Measurements from ENCODE around the gene SIRT6.
"Not testable (repeated sequence)": the region's sequence is repeated elsewhere in the genome, so short reads cannot be mapped to it uniquely, and the experiment has no call there.

SIRT6 gene

DNA sequence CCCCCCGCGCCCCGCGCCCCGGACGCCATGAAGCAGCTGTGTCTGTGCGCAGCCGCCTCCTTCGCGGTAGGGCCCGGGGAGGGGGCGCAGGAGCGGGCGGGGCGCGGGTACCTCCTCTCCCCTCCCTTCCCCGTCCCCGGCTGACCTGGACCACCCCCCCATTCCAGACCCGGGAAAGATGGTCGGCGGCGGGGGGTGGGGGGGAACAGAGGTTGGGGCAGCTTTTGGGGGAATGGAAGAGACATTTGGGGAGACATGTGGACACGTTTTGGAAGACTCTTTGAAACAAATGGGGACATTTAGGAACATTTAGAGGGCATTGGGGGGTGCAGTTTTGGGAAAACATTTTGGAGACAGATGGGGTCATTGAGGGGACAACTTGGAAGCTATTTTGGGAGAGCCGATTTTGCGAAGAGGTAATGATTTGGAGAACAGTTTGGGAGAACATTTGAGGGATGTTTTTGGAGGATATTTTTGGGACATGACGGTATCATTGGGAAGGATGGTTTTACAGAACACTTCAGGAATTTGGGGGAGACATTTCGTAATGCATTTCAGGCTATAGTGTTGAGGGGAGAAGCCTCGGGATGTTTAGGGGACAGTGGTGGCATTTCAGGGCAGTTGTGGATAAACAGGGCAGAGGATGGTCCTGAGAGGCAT, 16.2 kb upstream of the SIRT6 start:
- DNase-seq, result no peak

DNA sequence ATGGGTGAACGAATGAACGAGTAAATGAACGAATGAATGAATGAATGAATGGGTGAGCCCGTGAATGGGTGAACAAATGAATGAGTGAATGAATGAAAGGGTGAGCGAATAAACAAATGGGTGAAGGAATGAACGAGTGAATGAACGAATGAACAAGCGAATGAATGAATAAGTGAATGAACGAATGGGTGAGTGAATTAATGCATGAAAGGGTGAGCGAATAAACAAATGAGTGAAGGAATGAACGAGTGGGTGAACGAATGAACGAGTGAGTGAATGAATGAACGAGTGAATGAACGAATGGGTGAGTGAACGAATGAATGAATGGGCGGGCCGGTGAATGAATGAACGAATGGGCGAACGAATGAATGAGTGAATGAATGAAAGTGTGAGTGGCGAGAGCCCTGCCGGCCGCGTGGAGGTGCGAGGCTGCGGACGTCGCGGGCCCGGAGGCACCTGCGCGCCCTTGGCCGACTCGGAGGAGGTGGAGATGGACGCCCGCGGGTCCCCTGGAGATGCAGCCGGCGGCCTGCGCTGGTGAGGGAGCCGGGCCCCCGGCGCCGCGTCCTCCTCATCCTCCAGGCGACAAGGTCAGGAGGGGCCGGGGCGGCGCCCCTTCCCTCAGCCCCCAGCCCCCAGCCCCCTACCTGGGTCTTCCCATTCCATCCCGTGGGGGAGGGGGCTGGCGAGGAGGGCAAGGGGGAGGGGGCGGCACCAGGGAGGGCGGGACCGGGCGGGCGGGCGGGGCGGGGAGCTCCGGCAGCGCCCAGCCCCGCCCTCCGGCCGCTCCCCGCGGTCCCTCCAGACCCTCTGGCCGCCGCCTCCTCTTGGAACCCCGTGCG, 15.5 kb upstream of the SIRT6 start:
- DNase-seq, result no peak

DNA sequence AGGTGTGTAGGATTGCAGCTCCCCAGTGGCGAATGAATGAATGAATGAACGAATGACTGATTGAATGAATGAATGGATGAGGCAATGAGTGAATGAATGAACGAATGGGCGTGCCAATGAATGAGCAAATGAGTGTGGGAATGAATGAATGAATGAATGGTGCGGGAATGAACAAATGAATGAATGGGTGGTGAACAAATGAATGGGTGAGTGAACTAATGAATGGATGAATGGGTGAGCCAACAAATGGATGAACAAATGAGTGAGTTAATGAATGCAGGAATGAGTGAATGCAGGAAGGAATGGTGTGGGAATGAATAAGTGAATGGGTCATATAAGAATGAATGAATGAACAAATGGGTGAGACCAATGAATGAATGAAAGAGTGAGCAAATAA, 14.9 kb upstream of the SIRT6 start:
- no peak for DNase-seq

DNA sequence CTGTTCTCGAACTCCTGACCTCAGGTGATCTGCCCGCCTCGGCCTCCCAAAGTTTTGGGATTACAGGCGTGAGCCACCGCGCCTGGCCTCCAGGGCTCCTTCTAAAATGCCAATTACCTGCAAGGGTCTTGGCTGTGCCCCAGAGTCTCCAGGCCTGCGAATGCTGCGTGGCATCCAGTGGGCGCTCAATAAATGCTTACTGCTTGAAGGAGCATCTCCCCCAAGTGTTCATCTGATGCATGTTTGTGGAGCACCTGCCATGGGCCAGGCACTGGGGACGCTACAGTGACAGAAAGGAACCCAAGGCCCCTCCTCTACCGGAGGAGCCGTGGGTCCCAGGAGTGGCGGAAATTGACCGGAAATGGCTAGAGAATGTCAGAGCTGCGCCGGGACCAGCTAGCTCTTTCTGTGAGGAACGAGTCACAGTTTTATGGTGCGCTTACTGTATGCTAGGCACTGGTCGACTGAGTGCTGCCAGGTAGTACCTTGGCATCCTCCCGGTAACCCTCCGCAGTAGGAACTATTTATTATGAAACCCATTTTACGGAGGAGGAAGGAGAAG, 14.3 kb upstream of the SIRT6 start:
- DNase-seq, result no peak

DNA sequence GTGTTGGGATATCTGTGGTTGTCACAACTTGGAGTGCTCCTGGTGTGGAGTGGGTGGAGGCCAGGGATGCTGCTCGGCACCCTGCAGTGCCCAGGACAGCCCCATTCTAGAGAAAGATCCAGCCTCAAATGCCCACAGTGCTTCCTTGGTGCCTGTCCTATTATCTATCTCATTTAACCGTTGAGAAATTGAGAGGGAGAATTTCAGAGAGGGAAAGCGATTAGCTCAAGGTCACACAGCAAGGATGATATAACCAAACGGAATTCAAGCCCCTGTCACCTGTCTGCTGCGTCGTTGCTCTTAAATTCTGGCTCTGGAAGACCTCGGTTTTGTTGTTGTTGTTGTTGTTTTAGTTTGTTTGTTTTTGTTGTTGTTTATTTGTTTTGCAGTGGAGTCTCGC, 13.6 kb upstream of the SIRT6 start:
- DNase-seq, result no peak

DNA sequence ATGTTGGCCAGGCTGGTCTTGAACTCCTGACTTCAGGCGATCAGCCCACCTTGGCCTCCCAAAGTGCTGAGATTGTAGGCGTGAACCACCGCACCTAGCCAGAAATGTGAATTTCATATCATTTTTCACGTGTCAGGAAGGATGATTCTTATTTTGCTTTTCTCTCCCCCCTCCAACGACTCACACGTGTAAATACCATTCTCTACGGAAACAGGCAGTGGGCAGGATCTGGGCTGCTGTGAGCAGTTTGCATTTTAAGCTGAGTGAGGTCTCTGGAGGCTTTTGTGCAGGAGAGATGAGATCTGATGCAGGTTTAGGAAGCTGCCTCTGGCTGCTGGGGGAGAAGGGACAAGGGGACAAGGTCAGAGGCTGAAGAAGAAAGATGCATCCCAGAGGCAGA, 12.0 kb upstream of the SIRT6 start:
- DNase-seq, result no peak

DNA sequence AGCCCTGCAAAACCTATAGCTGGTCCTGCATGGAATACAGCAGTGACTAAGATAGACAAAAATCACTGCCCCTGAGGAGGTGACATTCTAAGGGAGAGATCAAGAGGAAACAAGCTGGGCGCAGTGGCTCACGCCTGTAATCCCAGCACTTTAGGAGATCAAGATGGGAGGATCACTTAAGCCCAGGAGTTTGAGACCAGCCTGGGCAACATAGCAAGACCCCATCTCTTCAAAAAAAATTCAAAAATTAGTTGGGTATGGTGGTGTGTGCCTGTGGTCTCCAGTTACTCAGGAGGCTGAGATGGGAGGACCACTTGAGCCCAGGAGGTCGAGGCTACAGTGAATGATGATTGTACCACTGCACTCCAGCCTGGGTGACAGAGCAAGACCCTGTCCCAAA, 10.2 kb upstream of the SIRT6 start:
- DNase-seq, result not testable (repeated sequence)

DNA sequence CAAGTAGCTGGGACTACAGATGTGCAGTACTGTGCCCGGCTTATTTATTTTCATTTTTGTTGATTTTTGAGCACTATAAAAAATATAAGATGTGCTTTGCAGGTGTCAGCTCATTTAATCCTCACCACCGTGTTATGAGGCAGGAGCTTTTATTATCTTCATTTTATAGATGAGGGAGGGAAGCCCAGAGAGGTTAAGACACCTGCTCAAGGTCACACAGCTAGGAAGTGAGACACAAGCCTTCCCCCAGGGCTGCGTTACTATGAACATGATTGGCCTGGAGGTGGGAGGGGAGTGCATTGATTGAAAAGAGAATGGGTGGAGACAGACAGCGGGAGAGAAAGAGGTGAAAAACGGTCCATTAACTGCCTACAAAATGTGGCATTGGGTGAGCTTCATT, 7.3 kb upstream of the SIRT6 start:
- no peak for DNase-seq

DNA sequence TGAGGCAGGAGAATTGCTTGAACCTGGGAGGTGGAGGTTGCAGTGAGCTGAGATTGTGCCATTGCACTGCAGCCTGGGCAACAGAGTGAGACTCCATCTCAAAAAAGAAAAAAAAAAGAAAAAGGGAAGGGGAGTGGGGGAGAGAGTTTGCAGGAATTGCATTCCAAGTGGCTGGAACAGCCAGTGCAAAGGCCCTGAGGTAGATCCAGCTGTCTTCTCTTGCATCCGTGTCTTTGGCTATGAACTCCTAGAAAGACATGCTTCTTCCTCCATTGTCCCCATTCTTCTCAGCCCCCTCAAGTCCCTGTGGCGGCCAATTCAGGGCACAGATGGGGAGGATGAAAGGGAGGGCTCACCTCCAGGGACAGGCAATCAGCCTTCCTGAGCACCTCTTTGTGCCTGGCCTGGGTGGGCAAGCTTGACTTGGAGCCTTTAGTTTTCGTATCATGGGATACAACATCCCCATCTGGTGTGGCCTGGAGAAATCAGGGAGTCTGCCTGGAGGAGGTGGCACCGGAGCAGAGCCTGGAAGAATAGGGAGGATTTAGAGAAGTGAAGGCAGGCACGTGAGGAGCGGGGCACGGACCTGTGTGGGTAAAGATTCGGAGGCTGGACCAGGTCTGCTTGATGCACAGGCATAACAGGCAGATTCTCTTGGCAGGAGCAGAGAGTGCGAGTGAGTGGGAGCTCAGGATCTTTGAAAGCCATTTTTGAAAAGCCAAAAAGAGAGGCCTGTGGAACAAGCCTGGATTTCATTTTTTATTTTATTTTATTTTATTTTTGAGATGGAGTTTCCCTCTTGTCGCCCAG, 5.2 kb upstream of the SIRT6 start:
- DNase-seq, result no peak

DNA sequence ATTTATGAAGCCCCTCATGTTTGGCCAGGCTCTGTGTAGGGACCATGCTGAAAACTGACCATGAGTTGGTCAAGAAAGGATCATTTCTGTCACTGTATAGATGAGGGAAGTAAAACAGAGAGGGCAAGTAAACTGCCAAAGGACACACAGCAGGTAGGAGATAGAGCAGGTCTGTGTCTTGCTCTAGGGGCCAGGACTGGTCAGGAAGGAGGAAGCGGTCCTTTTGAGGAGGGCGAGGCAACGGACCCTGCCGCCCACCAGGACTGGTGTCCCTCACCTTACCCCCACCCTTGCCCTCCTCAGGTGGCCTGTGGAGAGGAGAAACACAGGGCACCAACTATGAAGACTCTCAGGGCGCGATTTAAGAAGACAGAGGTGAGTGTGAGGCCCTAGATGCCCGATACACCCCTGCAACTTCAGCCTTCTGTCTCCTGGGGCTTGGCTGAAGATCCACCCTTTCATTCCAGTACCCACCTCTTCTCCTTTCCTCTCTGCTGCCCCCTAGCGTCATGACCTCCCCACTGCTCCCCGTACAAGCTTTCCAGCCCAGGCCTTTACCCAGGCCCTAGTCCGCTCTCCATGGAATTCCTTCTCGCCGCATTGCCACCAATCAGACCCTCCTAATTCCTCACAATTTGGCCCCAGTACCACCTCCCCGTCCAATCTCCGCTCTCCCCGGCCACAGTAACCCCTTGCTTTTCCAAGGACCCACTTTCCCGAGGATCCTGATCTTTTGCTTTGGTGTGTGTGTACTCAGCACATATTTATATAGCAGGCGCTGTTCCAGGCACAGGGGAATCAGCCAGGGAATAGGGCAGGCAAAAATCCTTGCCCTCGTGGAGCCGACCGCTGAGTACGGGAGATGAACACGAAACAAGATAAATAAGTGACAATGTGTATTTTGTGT, 4.0 kb upstream of the SIRT6 start:
- peak; percentile 86 for DNase-seq

DNA sequence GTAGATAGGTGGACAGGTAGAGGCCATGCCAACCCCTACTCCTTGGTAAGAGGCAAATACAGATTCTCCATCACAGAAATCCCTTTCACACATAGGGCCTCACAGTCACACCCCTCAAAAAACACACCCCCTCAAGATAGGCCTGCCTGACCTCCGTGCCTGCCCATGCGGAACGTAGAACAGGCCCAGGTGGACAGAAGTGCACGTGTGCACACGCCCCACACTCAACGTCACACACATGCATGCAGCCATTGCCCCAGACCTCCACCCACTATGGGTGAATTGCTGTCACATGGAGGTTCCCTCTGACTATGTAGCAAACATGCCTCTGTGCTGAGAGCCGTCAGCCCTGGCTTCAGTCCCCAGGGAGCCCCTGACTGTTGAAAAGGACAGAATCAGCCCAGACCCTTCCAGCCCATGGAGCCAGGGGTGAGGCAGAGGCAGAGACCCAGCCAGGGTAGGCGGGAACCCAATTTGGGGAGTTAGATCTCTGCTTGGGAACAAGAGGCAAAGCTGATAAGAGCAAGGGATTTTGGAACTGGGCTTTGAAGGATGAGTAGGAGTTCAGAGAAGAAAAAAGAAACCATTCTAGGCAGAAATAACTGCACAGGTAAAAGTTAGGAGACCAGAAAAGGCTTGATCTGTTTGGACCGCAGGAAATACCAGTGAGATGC, 3.2 kb upstream of the SIRT6 start:
- no peak for DNase-seq

DNA sequence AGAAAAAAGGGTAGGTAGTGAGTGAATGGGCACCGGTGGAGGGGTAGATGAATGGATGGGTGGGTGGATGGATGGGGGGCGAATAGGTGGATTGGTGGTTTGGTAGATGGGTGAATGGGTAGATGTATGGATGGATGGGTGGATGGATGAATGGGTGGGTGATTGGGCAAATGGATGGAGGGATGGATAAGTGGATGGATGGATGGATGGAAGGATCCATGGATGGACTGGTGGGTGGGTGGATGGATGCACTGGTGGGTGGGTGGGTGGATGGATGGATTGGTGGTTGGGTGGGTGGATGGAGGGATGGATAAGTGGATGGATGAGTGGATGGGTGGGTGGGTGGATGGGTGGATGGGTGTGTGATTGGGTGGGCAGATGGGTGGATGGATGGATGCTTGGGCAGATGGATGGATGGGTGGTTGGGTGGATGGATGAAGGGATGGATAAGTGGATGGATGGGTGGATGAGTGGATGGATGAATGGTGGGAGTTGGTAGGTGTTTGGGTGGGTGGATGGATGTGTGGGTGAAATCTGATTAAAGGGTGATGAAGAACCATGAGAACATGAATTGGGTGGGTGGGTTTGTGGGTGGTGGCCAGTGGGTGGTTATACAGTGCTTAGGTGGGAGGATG, 2.5 kb upstream of the SIRT6 start:
- DNase-seq, result no peak

DNA sequence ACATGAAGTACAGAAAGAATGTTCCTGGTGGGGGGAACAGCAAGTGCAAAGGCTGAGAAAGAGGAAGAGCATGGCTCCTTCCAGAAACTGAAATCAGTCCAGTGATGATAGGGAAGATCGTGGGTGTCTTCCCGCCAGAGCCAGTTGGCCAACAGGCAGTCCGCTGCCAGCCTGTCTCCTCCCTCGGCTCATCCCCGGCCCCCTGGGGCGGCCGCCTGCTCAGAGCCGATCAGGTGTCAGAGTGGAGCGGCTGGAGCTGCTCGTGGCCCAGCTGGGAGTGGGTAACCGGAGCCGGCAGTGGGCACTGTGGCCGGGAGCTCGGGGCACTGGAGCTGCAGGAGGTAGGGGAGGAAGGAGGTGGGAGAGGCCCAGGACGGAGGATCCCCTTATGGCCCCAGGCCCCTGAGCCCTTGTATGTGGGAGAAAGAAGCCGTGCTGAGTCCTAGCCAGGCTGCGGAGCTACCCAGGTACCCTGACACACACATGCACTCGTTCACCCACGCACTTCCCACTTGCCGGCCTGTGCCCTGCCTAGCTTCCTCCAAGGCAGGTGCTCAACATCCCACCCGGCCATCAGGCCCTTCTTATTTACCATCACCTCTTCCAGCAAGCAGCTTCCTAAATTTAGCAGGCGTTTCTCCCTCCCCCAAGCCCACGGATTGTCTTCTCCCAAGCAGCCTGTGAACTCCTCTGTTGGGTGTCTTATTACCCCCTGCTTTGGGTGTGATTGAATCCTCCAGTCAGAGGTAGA, 1.8 kb upstream of the SIRT6 start:
- no peak for DNase-seq

DNA sequence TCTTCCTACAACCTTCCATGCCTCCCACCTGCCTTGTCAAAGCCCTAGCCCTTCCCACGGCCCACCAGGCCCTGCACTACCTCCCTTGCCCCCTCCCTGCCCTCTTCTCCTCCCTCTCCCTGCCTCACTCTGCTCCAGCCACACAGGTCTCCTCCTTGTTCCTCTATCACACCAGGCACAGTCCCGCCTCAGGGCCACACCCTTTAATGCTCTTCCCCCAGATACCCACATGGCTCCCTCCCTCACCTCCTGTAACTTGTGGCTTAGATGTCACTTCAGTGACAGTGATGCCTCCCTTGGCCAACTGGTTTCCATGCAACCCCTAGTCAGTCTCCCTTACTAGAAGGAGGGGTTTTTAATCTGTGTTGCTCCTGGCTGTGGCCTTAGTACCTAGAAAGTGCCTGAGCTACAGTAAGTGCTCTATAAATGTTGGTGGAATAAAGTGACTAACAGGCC, 1.3 kb downstream of the SIRT6 start:
- no peak for DNase-seq

DNA sequence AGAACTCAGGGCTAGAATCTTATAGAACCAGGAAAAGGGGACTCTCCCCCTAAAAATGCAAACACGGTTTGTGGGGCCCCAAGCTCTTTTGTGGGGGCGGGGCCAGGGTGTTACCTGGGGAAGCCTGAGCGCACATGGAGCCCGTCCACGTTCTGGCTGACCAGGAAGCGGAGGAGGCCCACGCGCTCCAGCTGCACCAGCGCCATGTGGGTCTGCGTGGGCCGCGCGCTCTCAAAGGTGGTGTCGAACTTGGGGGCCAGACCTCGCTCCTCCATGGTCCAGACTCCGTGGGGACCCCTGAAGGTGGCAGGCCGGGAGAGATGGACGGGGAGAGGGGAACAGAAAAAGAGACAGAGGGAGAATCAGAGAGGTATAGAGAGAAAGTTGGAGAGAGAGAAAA, 3.4 kb downstream of the SIRT6 start:
- DNase-seq, result no peak

DNA sequence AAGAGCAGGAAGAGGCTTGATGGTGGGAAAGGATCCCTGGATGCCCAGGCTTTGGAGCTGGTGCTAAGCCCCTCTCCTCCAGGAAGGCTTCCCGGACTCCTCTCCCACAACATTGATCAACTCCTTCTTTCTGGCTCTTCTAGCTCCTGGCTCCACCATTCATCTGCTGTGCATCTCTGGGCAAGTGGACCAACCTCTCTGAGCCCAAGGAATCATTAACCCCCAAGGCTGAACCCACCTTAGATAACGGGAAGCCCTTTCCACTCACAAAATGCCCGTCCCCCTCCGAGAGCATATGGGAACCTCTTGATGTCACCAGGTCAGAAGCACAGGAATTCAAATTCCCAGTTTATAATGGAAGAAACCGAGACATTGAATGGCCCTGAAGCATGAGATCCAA, 5.2 kb downstream of the SIRT6 start:
- DNase-seq, result no peak

DNA sequence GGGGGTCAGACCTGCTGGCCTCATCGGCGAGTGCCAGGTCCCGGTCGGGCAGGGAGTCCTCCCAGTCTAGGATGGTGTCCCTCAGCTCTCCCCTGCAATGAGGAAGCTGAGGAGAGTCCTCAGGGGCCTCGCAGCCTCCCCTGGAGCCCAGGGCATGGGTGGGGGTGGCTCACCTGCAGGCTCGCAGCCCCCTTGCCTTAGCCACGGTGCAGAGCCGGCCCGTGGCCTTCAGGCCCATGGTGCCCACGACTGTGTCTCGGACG, 6.8 kb downstream of the SIRT6 start:
- DNase-seq, result no peak

DNA sequence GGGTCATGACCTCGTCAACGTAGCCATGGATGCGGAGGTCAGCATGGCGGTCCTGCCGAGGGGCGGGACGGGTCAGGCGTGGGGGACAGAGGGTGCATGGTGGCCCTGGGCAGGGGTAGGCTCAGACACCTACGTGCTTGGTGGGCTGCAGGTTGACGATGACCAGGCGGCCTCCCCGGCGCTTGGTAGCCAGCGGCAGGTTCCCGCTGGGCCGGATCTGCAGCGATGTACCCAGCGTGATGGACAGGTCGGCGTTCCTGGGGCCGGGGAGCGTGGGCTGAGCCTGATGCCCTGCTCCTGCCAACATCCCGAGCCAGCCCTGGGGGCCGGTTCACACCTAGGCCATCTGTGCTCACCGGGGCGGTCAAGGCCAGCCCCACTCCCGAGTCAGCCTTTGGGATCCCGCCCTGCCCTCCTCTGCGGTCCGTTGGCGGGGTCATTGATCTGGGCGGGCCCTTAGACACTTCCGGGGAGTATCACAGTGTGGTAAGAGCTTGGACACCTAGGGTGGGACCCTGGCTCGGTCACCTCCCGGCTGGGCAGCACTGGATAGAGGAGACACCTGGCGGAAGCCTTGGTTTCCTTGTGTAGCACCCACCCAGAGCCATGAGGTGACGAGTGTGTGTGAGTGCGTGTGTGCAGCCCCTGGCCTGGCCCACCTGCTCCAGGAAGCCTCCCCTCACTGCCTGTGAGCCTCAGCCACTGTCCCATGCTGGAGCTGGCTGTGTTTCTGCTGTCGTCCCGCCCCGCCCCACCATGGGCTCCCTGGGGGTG, 7.3 kb downstream of the SIRT6 start:
- DNase-seq, result no peak

DNA sequence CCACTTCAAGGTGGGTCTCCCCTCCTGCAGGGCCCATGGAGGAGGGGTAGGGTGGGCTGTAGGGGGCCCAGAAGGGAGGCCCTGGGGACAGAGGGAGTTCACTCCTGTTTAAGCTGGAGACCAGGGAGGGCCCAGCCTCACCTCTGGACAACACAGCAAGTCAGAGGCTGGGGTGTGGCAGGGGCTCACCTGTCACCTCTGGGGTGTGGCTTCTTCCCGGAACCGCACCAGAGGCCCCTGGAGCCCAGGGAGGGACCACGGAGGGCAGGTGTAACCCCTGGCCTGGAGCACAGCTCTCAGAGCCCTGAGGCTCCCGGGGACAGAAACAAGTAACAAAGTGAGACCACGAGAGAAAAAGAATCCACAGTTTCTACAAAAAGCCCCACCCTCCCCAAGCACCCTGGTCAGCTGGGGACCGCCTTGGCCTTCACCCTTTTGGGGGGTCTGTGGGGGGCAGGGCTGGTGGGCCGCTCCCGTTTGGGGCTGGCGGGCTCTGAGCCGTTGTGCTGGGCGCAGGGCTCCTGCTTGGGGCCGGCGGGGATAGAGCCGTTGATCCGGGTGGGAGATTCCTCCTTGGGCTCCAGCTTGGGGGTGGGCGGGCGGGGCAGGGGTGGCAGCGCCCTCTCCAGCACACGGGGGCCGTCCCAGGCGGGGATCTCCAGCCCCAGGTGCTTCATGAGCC, 8.0 kb downstream of the SIRT6 start:
- DNase-seq, result no peak

Data from activated CD4-positive, alpha-beta T cell treated with anti-CD3 and anti-CD28 coated beads, Interleukin-2, Interleukin-6, amounts not matched to agents 100 ng/mL and 50 ng/mL, durations not matched to agents 16 hours and 8 hours (primary cell).